ENCODE measurements around the gene DCAF10.
"Not testable (repeated sequence)": the region's sequence is repeated elsewhere in the genome, so short reads cannot be mapped to it uniquely, and the experiment has no call there.

The DCAF10 gene

GRCh38 chr9:37800631-37801286 lies at the start of gene DCAF10:
Gene DCAF10, plus strand, starts transcription at chr9:37800797. Its CDS starts 70 bp downstream, at chr9:37800867.
- H3K4me3 ChIP-seq (ENCODE audit: insufficient read length, low read depth) = peak within 1 kb of the TSS; percentile 88
- peaks cover 13% of the 10 kb centered on the region for H3K36me3 ChIP-seq (ENCODE audit: insufficient read depth, insufficient read length, low read length)
- H3K27me3 ChIP-seq (ENCODE audit: insufficient read depth, insufficient read length) = no peaks in the 10 kb centered on the region
- peak; percentile 82 for DNase-seq (ENCODE audit: low read depth, low spot score)
- H3K4me1 ChIP-seq (ENCODE audit: insufficient read depth, insufficient read length) = no peaks in the 10 kb centered on the region
- no peaks in the 10 kb centered on the region for H3K9me3 ChIP-seq (ENCODE audit: insufficient read depth, low read length)
- peak within 1 kb of the TSS; percentile 95 for H3K9ac ChIP-seq (ENCODE audit: insufficient read length, low read depth)
- no peak for TF ChIP-seq SUZ12 (IDR thresholded peaks at IDR 0.05; ENCODE audit: extremely low read depth, insufficient read depth, insufficient read length)

GRCh38 chr9:37751186-37751585 lies 49.4 kb upstream of the DCAF10 start:
- Histone ChIP-seq H3K9ac (ENCODE audit: insufficient read length, low read depth) (no peak overlapping the region), H3K4me3 (ENCODE audit: insufficient read length, low read depth) (no peak overlapping the region), H3K36me3 (ENCODE audit: insufficient read depth, insufficient read length, low read length) (no peaks in the 10 kb centered on the region), H3K27me3 (ENCODE audit: insufficient read depth, insufficient read length) (no peaks in the 10 kb centered on the region), H3K9me3 (ENCODE audit: insufficient read depth, low read length) (peaks cover 5% of the 10 kb centered on the region; the same call in 1 of the 2 replicates), H3K4me1 (ENCODE audit: insufficient read depth, insufficient read length) (peaks cover 2% of the 10 kb centered on the region)
- no peak for TF ChIP-seq SUZ12 (IDR thresholded peaks at IDR 0.05; ENCODE audit: extremely low read depth, insufficient read depth, insufficient read length)
- TF ChIP-seq YY1 (IDR thresholded peaks at IDR 0.05; ENCODE audit: insufficient read depth, insufficient read length) = no peak
- no peak for TF ChIP-seq ZNF274 (IDR thresholded peaks at IDR 0.05; ENCODE audit: low read depth, low read length)
- DNase-seq (ENCODE audit: low read depth, low spot score) = no peak

- H3K27me3 ChIP-seq (ENCODE audit: insufficient read depth, insufficient read length); H3K9ac ChIP-seq (ENCODE audit: insufficient read length, low read depth); H3K36me3 ChIP-seq (ENCODE audit: insufficient read depth, insufficient read length, low read length); H3K4me1 ChIP-seq (ENCODE audit: insufficient read depth, insufficient read length); DNase-seq (ENCODE audit: low read depth, low spot score); H3K9me3 ChIP-seq (ENCODE audit: insufficient read depth, low read length); H3K4me3 ChIP-seq (ENCODE audit: insufficient read length, low read depth): not testable (repeated sequence)
Measured at GRCh38 chr9:37751704-37752103, 48.9 kb upstream of the DCAF10 start.

- DNase-seq (ENCODE audit: low read depth, low spot score); H3K27me3 ChIP-seq (ENCODE audit: insufficient read depth, insufficient read length); H3K36me3 ChIP-seq (ENCODE audit: insufficient read depth, insufficient read length, low read length); H3K9me3 ChIP-seq (ENCODE audit: insufficient read depth, low read length); H3K4me3 ChIP-seq (ENCODE audit: insufficient read length, low read depth); H3K4me1 ChIP-seq (ENCODE audit: insufficient read depth, insufficient read length); H3K9ac ChIP-seq (ENCODE audit: insufficient read length, low read depth): not testable (repeated sequence)
Measured at GRCh38 chr9:37752112-37752511, 48.5 kb upstream of the DCAF10 start.

- no peak for TF ChIP-seq YY1 (IDR thresholded peaks at IDR 0.05; ENCODE audit: insufficient read depth, insufficient read length)
- TF ChIP-seq SUZ12 (IDR thresholded peaks at IDR 0.05; ENCODE audit: extremely low read depth, insufficient read depth, insufficient read length) = no peak
- TF ChIP-seq ZNF274 (IDR thresholded peaks at IDR 0.05; ENCODE audit: low read depth, low read length) = no peak
- DNase-seq (ENCODE audit: low read depth, low spot score) = no peak
- H3K36me3 ChIP-seq (ENCODE audit: insufficient read depth, insufficient read length, low read length) = peaks cover 4% of the 10 kb centered on the region
- H3K4me3 ChIP-seq (ENCODE audit: insufficient read length, low read depth) = peak overlapping the region; percentile 79
- peaks cover 5% of the 10 kb centered on the region; the same call in 1 of the 2 replicates for H3K9me3 ChIP-seq (ENCODE audit: insufficient read depth, low read length)
- H3K9ac ChIP-seq (ENCODE audit: insufficient read length, low read depth) = no peak overlapping the region
- no peaks in the 10 kb centered on the region for H3K4me1 ChIP-seq (ENCODE audit: insufficient read depth, insufficient read length)
- H3K27me3 ChIP-seq (ENCODE audit: insufficient read depth, insufficient read length) = no peaks in the 10 kb centered on the region
Measured at GRCh38 chr9:37752642-37753488, 47.7 kb upstream of the DCAF10 start.

GRCh38 chr9:37753489-37754190 lies 47.0 kb upstream of the DCAF10 start, which contains the start of gene TRMT10B:
Gene TRMT10B, plus strand, starts transcription at chr9:37753805. Its CDS starts 8,127 bp downstream, at chr9:37761932.
- DNase-seq (ENCODE audit: low read depth, low spot score) = peak; percentile 50
- Histone ChIP-seq H3K36me3 (ENCODE audit: insufficient read depth, insufficient read length, low read length) (peaks cover 4% of the 10 kb centered on the region), H3K27me3 (ENCODE audit: insufficient read depth, insufficient read length) (no peaks in the 10 kb centered on the region), H3K9me3 (ENCODE audit: insufficient read depth, low read length) (peaks cover 5% of the 10 kb centered on the region; the same call in 1 of the 2 replicates), H3K4me3 (ENCODE audit: insufficient read length, low read depth) (peak within 1 kb of the TSS; percentile 79), H3K4me1 (ENCODE audit: insufficient read depth, insufficient read length) (no peaks in the 10 kb centered on the region), H3K9ac (ENCODE audit: insufficient read length, low read depth) (peak within 1 kb of the TSS; percentile 95)
- TF ChIP-seq YY1 (IDR thresholded peaks at IDR 0.05; ENCODE audit: insufficient read depth, insufficient read length) = no peak
- TF ChIP-seq SUZ12 (IDR thresholded peaks at IDR 0.05; ENCODE audit: extremely low read depth, insufficient read depth, insufficient read length) = no peak

GRCh38 chr9:37758747-37759146 lies 41.9 kb upstream of the DCAF10 start:
- Histone ChIP-seq H3K4me3 (ENCODE audit: insufficient read length, low read depth) (no peak overlapping the region), H3K4me1 (ENCODE audit: insufficient read depth, insufficient read length) (no peaks in the 10 kb centered on the region), H3K36me3 (ENCODE audit: insufficient read depth, insufficient read length, low read length) (peaks cover 4% of the 10 kb centered on the region), H3K9me3 (ENCODE audit: insufficient read depth, low read length) (no peaks in the 10 kb centered on the region), H3K27me3 (ENCODE audit: insufficient read depth, insufficient read length) (no peaks in the 10 kb centered on the region), H3K9ac (ENCODE audit: insufficient read length, low read depth) (no peak overlapping the region)
- DNase-seq (ENCODE audit: low read depth, low spot score) = no peak
- TF ChIP-seq YY1 (IDR thresholded peaks at IDR 0.05; ENCODE audit: insufficient read depth, insufficient read length) (no peak), SUZ12 (IDR thresholded peaks at IDR 0.05; ENCODE audit: extremely low read depth, insufficient read depth, insufficient read length) (no peak), ZNF274 (IDR thresholded peaks at IDR 0.05; ENCODE audit: low read depth, low read length) (no peak)
